Measurements from ENCODE around the gene FRRS1.
"Not testable (repeated sequence)": the region's sequence is repeated elsewhere in the genome, so short reads cannot be mapped to it uniquely, and the experiment has no call there.

FRRS1 gene

DNA sequence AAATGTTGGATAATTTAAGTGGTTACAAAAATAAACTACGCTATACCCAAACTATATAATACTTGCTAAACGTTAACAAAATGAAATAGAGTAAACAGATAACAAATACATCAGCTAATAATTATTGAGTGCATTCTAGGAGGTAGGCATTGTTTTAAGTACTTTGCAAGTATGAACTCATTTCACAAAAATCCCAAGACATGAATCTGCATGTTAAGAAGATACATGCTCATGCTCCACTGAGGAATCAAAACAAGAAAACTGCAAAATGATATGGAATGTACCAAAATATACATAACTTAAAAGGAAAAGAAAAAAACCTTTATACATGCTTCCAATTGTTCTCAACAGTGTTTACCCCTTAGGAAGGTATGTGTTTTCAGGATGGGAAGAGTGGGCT, 2.5 kb downstream of the FRRS1 start:
- no peak for DNase-seq

GRCh38 chr1:99761774-99762173, 4.7 kb downstream of the FRRS1 start:
- no peak for DNase-seq

GRCh38 chr1:99759518-99760160, 6.8 kb downstream of the FRRS1 start:
- DNase-seq: no peak

- DNase-seq: not testable (repeated sequence)
Measured at GRCh38 chr1:99758686-99759517, 7.5 kb downstream of the FRRS1 start.

DNA sequence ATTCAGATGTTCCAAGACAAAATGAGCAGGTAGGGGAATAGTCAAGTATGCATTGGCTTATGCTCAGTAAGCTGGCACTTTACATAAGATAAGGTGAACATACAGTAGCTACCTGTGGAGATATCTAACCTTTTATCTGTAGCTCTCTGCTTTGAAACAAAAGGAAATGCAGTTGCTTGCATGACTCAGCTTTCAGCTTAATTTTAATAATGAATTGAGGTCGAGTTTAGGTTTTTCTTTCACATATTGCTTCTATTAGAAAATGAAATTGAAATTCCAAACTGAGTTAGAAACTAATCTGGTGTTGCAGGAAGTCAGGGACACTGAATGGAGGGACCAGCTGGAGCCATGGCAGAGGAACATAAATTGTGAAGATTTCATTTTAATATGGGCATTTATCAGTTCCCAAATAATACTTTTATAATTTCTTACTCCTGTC, 8.3 kb downstream of the FRRS1 start:
- DNase-seq: no peak

DNA sequence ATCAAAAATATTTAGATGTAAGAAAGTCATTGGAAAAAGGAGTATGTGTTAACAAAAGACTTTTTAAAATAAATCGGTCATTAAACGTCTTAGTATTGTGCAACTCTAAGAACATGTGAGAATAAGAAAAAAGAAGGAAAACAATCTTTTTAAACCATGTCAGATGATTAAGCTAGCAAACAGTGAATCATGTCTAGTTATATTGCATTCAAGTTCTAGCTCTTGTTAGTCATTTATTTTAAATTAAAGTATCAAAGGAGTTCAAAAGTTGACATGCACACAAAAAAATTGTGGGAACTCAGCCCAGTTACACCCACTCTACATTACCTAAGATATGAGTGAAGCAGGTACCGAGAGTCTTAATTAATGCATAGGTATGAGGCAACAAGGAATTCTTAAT, 9.8 kb downstream of the FRRS1 start:
- DNase-seq: no peak

DNA sequence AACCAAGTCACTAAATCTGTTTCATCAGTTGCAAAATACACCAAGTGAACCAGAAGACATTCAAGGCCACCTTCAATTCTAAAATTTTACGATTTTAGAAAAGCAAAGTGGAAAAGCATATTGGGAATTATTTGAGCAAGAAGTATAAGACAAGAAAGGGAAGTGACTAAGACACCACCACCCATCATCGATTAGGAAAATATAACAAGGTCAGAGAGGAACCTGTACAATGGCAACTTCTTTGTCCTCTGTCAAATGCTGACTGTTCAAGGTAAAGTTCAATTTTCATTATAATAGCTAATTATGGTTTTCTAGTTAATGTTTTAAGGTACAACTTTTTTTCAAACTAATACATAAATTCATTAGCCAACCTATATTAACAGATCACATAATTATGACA, 10.8 kb downstream of the FRRS1 start:
- no peak for DNase-seq

DNA sequence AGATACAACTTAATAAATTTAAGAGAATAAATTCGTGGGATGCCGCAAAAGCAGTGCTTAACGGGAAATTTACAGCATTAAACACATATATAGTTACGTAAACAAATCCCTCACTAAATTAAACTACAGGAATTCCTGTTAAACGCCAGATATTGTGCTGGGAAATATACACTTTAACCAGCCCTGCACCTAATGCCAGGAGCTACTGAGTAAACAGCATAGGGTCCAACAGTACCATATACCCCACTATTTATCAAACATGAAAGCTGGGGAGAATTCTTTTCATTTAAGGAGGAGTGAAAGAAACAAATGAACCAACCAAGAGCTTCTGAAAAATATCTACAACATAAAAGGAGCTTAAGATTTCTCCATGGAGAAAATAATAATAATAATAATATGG, 11.7 kb downstream of the FRRS1 start:
- no peak for DNase-seq

DNA sequence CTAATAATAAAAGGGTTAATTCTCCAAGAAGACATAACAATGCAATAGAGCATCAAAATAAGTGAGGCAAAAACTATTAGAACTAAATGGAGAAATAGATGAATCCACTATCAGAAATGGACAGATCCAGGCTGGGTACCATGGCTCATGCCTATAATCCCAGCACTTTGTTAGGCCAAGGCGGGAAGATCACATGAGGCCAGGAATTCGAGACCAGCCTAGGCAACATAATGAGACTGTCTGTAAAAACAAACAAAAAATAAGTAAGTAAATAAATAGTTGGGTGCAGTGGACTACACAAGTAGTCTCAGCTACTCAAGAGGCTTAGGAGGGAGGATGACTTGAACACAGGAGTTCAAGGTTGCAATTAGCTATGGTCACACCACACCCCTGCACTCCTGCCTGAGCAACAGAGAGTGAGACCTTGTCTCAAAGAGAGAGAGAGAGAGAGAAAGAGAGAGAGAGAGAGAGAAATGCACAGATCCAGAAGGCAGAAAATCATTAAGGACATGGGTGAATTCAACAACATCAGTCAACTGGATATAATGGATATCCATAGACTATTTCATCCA, 12.3 kb downstream of the FRRS1 start:
- DNase-seq: no peak

GRCh38 chr1:99751877-99752504, 14.4 kb downstream of the FRRS1 start:
- no peak for DNase-seq

DNA sequence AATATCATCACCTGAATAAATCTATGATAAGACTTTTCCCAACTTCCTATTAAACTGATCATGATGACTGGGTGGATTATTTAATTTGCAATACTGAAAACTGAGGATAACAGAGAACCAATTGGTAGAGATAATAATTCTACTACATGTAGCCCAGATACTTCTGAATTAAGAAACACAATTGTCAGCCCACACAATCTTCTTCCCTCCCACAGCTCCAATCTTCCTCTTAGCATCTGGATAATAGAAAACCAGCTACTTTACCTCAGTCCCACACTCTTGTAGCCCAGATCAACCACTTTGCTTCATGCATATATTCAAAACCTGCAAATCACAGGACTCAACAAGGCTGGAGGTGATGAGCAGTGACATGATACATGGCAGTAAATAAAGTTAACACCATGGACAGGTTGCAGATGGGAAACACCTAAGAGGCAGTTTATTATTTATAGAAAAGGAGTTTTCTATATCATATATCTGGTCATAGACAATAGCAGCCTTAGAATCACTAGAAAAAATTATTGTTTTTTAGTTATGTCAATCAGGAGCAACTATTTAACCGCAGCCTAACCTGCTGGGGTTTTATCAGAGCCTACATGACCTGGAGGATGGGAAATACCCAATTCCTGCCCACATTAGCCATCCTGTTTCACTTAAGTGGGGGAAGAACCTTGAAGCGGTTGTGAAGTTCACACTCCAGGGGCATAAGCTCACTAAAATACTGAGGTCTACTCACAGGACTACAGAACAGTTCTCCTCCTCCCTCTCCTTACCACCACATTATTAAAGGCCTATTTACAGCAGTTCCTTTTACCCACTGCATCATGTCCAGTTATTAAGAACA, 16.7 kb downstream of the FRRS1 start:
- DNase-seq: no peak

- no peak for DNase-seq
Measured at GRCh38 chr1:99748419-99748818, 18.0 kb downstream of the FRRS1 start.

GRCh38 chr1:99745684-99746083, 20.8 kb downstream of the FRRS1 start:
- no peak for DNase-seq

DNA sequence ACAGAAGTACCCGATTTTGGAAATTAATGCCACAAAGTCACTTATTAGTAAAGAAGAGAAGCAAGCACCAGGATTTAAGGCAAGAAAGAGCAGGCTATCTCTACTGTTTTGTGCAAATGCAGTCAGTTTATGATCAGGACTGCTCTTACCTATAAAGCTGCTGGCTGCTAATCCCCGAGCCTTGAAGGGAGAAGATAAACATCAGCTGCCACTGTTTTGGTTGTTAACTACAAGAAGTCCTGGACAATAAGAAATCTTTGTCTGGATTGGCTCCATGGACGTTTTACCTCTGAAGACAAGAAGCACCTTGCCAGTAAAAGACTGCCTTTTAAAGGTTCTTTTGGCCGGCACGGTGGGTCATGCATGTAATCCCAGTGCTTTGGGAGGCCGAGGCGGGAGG, 21.4 kb downstream of the FRRS1 start:
- DNase-seq: no peak

DNA sequence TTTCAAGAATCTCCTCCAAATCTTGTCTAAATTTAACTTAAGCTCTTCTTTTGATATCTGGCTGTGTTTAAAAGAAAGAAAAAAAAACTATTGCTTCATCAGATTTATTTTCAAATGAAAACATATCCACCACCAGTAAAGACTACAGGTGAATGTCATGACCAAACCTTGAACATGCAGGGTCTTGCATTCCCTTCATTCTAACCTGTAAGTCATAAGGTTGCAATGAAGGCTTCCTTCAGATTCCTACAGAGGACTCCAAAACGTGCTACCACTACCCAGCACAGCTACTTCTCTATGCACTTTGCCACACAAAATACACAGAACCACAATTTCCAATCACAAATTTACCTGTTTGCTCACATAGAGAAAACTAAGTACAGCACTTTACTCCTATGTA, 26.3 kb downstream of the FRRS1 start:
- no peak for DNase-seq

DNA sequence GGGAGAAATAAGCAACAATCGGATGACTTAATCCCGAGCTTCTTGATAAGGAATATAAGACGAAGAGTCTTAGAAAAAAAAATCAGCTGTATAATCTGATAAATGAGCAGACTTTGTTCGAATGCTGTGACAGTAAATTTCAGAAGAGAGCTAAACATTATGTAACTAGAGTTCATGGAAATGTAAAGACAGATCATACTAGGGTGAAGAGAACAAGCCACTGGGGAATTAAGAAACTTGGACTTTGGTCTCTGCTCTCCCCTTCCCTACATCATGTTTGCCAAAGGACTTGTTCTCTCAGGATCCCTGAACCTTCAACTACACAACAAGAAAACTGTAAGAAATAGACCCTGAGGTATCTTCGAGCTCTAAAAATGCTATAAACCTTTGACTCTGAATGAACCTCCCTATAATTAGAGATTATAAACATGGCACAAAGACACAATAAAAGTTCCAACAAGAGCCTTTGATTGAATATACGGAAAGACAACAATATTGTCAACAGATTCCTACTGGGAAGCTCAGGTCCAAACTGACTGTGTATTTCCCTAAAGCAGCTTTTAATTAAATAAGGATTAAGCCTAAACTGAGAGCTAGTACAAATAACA, 27.5 kb downstream of the FRRS1 start:
- DNase-seq: no peak

DNA sequence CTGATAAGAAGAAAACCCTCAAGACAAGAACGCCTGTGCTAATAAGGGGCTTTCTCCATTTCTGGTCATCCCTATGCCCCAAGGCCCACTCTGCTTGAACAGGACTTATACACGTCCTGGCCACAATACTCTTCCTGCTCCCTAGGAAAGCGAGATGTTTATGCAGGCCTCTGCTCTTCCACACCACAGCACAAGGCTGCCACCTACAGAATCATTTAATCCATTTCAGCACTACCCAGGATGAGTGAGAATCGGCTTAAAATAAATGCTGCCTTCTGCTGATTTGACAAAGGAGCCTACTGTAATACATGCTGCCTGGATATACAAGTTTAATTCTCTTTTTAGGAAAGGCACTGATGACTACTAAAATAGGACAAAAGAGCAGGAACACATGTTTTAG, 29.4 kb downstream of the FRRS1 start:
- no peak for DNase-seq

DNA sequence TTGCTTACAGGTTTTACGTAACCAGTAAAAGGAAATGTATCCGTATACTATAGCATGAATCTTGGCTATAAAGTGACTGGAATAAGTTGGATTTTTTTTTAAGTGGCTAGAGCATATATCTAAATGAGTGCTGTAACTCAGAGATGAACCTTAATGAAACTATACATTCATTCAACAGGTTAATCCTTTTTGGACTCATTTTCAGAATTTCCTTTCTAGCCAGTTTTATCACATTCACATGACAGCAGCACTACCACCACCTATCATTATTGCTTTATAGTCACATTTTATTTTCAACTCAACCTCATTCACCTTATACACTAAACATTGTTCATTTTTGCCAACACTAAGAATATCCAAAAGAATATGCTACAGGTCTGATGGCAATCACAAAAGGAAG, 30.6 kb downstream of the FRRS1 start:
- DNase-seq: no peak

GRCh38 chr1:99731384-99731783, 35.1 kb downstream of the FRRS1 start:
- DNase-seq: no peak

DNA sequence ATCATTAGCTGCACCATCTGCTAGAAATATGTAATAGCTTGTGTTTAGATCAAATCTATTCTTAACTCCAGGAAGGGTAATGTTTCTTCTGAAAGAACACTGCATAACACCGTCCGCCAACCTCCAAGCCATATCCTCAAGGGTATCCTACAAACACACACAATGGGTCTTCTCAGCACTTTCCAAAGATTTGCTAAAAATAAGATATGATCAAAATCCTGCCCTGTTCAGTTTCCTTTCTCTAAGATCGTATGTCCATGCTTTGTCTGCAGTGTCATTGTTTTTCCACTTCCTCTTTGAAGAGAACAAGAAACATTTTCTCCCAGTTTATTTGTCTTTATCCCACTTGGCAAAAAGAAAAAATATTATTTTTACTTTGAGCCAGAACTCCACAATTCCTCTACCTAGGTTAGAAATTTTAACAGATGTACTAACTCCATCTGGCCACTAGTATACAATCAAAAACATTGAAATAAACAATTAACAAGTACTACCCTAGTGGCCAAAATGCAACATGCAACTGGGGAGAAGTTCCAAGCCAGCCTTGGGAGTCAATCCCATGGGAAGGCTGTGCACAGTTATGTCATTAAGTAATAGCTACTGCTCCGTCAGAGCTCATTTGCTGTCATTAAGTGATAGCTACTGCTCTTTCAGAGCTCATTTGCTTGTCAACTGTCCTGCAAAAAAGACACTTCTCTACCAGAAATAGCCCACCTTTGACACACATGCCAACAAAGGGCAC, 37.8 kb downstream of the FRRS1 start:
- DNase-seq: no peak

DNA sequence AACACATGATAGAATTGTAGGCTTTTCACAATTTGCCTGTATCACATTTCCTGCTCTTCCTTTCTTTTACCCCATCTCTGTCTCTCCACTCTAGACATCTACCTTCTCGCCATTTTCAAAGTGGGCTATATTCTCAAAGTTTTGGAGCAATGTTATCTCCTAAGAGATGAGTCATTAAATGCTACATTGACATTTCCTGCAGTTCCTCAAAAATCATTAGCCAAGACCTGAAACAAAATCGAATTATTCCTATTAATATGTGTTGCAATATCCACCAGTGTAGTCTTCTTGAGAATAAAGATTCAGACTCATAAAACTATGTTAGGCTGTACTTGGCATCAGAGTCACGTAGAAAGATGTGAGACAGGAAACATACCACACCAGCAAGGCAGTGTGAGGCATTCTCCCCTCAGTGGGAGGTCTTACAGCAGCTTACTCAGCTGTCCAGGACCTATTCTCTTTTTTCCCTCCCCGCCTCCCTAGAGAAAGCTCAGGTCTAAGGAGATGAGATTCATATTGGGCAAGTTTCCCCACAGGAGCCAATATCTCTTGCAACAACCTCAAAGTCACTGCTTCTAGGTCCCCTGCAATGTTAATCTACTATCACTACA, 38.8 kb downstream of the FRRS1 start:
- no peak for DNase-seq

All from CD4-positive, alpha-beta T cell treated with Interferon gamma for 1 hour (primary cell).